Measurements from ENCODE around the gene PAIP1.

The PAIP1 gene

GRCh38 chr5:43482490-43483297 lies 74.2 kb downstream of the PAIP1 start:
- no peak for TF ChIP-seq CTCF (conservative IDR thresholded peaks at IDR 0.05; ENCODE audit: low read depth, low read length)
- DNase-seq (ENCODE audit: low read depth), result no peak
- H3K4me3 ChIP-seq (ENCODE audit: low read length), result peak overlapping the region; percentile 80

All from retinal pigment epithelial cell (primary cell).